Measurements from ENCODE around the gene TUBA3C.

GRCh38 chr13:19183676-19184075 lies 2.1 kb upstream of the TUBA3C start:
- TF ChIP-seq POLR2A (IDR thresholded peaks at IDR 0.05) = no peak
- TF ChIP-seq CTCF (IDR thresholded peaks at IDR 0.05) = no peak
